ENCODE data around the gene IDH3G. TPM values are rescaled to one million over a fixed set of nuclear protein-coding genes. Genes with fewer than 3 reads are reported as not detected.

The IDH3G gene
- total and polyA plus RNA-seq, 2 of the 8 experiments (the other 6 are each of a cell fraction or from before 2014, with no cell fraction given), result 39.4 to 66.7 TPM

GRCh38 chrX:153773741-153774575, 20.2 kb downstream of the IDH3G start:
- Histone ChIP-seq H3K9ac (replicated peaks in 1 of 4; ENCODE audit: extremely low read depth in 1 of 4, low read depth in 3 of 4, low read length in 3 of 4) (no peak overlapping the region), H3K4ac (replicated peaks; ENCODE audit: insufficient read length, low read depth, low read length) (no peak overlapping the region), H3K9me3 (ENCODE audit: insufficient read depth in 2 of 2, low read depth in 1 of 2, low read length in 1 of 2) (no peaks in the 10 kb centered on the region), H3K79me1 (ENCODE audit: low read depth, low read length) (no peaks in the 10 kb centered on the region), H3K23ac (ENCODE audit: insufficient read length) (no peak overlapping the region), H3K23me2 (ENCODE audit: low read depth, low read length) (no peaks in the 10 kb centered on the region), H3K4me2 (ENCODE audit: insufficient read depth in 1 of 2, low read depth in 2 of 2, low read length in 2 of 2) (no peak overlapping the region), H4K5ac (ENCODE audit: insufficient read length, low read depth, low read length) (no peak overlapping the region), H3K4me1 (replicated peaks in 1 of 4; ENCODE audit: control insufficient read depth in 3 of 4, insufficient read depth in 4 of 4, low read length in 3 of 4) (no peaks in the 10 kb centered on the region), H4K8ac (ENCODE audit: extremely low read depth, insufficient read depth, low read length) (no peak overlapping the region), H2AK5ac (ENCODE audit: low read depth, low read length) (no peak overlapping the region), H3K36me3 (ENCODE audit: control insufficient read depth in 2 of 4, insufficient read depth in 4 of 4, low read length in 3 of 4) (no peaks in the 10 kb centered on the region), H2BK12ac (ENCODE audit: low read depth, low read length) (no peak overlapping the region), H3K27ac (ENCODE audit: low read depth, low read length) (no peak overlapping the region), H2BK5ac (ENCODE audit: low read depth, low read length) (no peak overlapping the region), H4K20me1 (replicated peaks in 1 of 2; ENCODE audit: control insufficient read depth in 1 of 2, insufficient read depth in 2 of 2, low read length in 2 of 2) (no peaks in the 10 kb centered on the region), H2BK120ac (replicated peaks; ENCODE audit: low read depth, low read length) (no peak overlapping the region), H2BK20ac (ENCODE audit: low read length) (no peak overlapping the region), H3K14ac (ENCODE audit: insufficient read length) (no peak overlapping the region), H3K56ac (replicated peaks; ENCODE audit: insufficient read length, low read depth, low read length) (no peak overlapping the region), H4K91ac (replicated peaks; ENCODE audit: insufficient read length, low read length) (no peak overlapping the region), H2BK15ac (ENCODE audit: low read length) (no peak overlapping the region), H3K27me3 (replicated peaks in 1 of 4; ENCODE audit: control insufficient read depth in 3 of 4, extremely low read depth in 1 of 4, insufficient read depth in 3 of 4, low read length in 3 of 4) (no peaks in the 10 kb centered on the region), H3K18ac (ENCODE audit: extremely low read depth, low read length) (no peak overlapping the region), H2AFZ (ENCODE audit: low read length) (no peak overlapping the region), H3K79me2 (ENCODE audit: control insufficient read depth in 1 of 2, insufficient read depth in 2 of 2, low read length in 2 of 2) (no peaks in the 10 kb centered on the region), H3K4me3 (ENCODE audit: extremely low read depth in 1 of 4, insufficient read depth in 2 of 4, low read depth in 3 of 4, low read length in 4 of 4) (no peak overlapping the region)
- 84% methylated on average over 11 of the region's 48 CpGs; no CpG with 5 or more reads in 1 of the 2 experiments for WGBS, 2 experiments (ENCODE audit: extremely low coverage in 1 of 2, insufficient coverage in 1 of 2, insufficient read length in 1 of 2, insufficient replicate concordance in 2 of 2, low coverage in 1 of 2, low lambda C conversion rate in 2 of 2, missing lambda C conversion rate in 1 of 2)
- no peak for FAIRE-seq
- CTCF ChIA-PET (ENCODE audit: partially characterized antibody), result interaction anchor here (0.8 to 1.6 kb wide), 5 partner anchors 8 to 144 kb away, joined by 3 to 4 read pairs (median 3); no protein-coding TSS in a partner anchor
- POLR2A ChIA-PET (ENCODE audit: partially characterized antibody), result no interaction called here
- TF ChIP-seq MAX (IDR thresholded peaks at IDR 0.05), result no peak
- no peak for DNase-seq (ENCODE audit: low read depth in 1 of 2, low spot score in 2 of 2)

Data from H1 (cell line).